PFSK-1 (cell line): ENCODE measurements around the gene SIN3A.

Source experiments
- FOXP2 ChIP-seq: optimal IDR thresholded peaks from 2 replicates; pipeline ENCODE3; 2011; ENCODE audit warnings: borderline replicate concordance, control low read depth, inconsistent platforms; ENCODE audit not compliant: insufficient read depth; ENCODE audit errors: extremely low read length, extremely low read depth
- POLR2AphosphoS5 ChIP-seq: IDR thresholded peaks from 2 replicates; pipeline ENCODE4 v1.6.1; 2012; ENCODE audit warnings: low read depth, mild to moderate bottlenecking, control low read depth, low read length, moderate library complexity
- REST ChIP-seq, 2 experiments: IDR thresholded peaks; 2 replicates each; pipeline versions ENCODE4 v1.6.1 to v1.8.0; 2011 to 2012; ENCODE audit warnings: low read depth in 2 of 2, low read length in 2 of 2, control low read depth in 1 of 2, inconsistent platforms in 1 of 2, mild to moderate bottlenecking in 1 of 2, moderate library complexity in 1 of 2; ENCODE audit not compliant: insufficient read depth in 1 of 2
- SIN3A ChIP-seq: IDR thresholded peaks from 2 replicates; pipeline ENCODE4 v1.6.1; 2012; ENCODE audit warnings: mild to moderate bottlenecking, low read length, moderate library complexity, borderline replicate concordance; ENCODE audit not compliant: insufficient read depth
- TAF1 ChIP-seq: IDR thresholded peaks from 2 replicates; pipeline ENCODE4 v1.6.1; 2012; ENCODE audit warnings: low read length, control low read depth, borderline replicate concordance; ENCODE audit not compliant: insufficient read depth

The SIN3A gene

GRCh38 chr15:75367913-75368688 is 83.4 kb downstream of the SIN3A start, which contains the start of gene MAN2C1:
MAN2C1 (minus strand) TSS chr15:75368607; CDS start chr15:75368583, 24 bp downstream.
- TF ChIP-seq SIN3A (peak; percentile 75; the same call in 1 of the 2 replicates), FOXP2 (peak; percentile 75), REST (IDR thresholded peaks at IDR 0.05; ENCODE audit: insufficient read depth in 1 of 2, low read depth in 2 of 2, low read length in 2 of 2) (peak; percentile 64 to 66; a peak in 3 of 4 replicates), POLR2AphosphoS5 (peak; percentile 97), TAF1 (peak; percentile 96)

GRCh38 chr15:75367406-75367912 is 84.0 kb downstream of the SIN3A start:
- TF ChIP-seq SIN3A: no peak
- TF ChIP-seq REST (IDR thresholded peaks at IDR 0.05; ENCODE audit: insufficient read depth in 1 of 2, low read depth in 2 of 2, low read length in 2 of 2): no peak
- TF ChIP-seq FOXP2: no peak
- no peak for TF ChIP-seq TAF1
- TF ChIP-seq POLR2AphosphoS5: no peak

GRCh38 chr15:75367006-75367405 is 84.5 kb downstream of the SIN3A start:
- TF ChIP-seq TAF1: no peak
- no peak for TF ChIP-seq SIN3A
- TF ChIP-seq FOXP2: no peak
- no peak for TF ChIP-seq REST (IDR thresholded peaks at IDR 0.05; ENCODE audit: insufficient read depth in 1 of 2, low read depth in 2 of 2, low read length in 2 of 2)
- TF ChIP-seq POLR2AphosphoS5: no peak

- TF ChIP-seq SIN3A (no peak), REST (IDR thresholded peaks at IDR 0.05; ENCODE audit: insufficient read depth in 1 of 2, low read depth in 2 of 2, low read length in 2 of 2) (no peak), TAF1 (no peak), FOXP2 (no peak), POLR2AphosphoS5 (no peak)
Observed at GRCh38 chr15:75366163-75366562, 85.3 kb downstream of the SIN3A start.
